Ovary (tissue), 9 donors: ENCODE measurements around the gene C1QTNF6. TPM values are rescaled to one million over a fixed set of nuclear protein-coding genes. Genes with fewer than 3 reads are reported as not detected.

Experiments
- DNase-seq, 5 donors: peaks; one replicate each; pipeline ENCODE4 v3.0.0-alpha.2; 2019 to 2020
- H3K27ac ChIP-seq, 2 donors: fragments of 200-600 bp; one replicate each; pipeline versions ENCODE4 v1.5.1 to v1.8.0; 2019 to 2022
- H3K27me3 ChIP-seq: fragments of 200-600 bp; one replicate; pipeline ENCODE4 v1.8.0; 2022
- H3K36me3 ChIP-seq: fragments of 200-600 bp; sonication (generic); one replicate; pipeline ENCODE4 v1.5.1; 2019
- H3K4me1 ChIP-seq: one replicate; pipeline ENCODE4 v1.8.1; 2013; ENCODE audit warnings: mild to moderate bottlenecking, moderate library complexity; ENCODE audit not compliant: insufficient read depth
- H3K4me3 ChIP-seq: fragments of 200-600 bp; sonication (generic); one replicate; pipeline ENCODE4 v1.5.1; 2017
- H3K9me3 ChIP-seq, 2 donors: fragments of 200-600 bp in 1 of 2; sonication (generic) in 1 of 2; one replicate each; pipeline versions ENCODE4 v1.5.1 to v1.8.1; 2013 to 2019; ENCODE audit warnings: mild to moderate bottlenecking in 1 of 2, moderate library complexity in 1 of 2
- CTCF ChIP-seq, 3 donors: fragments of 450-650 bp in 2 of 3; fragments of 200-600 bp in 1 of 3; IDR thresholded peaks; one replicate each; pipeline versions ENCODE4 v1.5.1 to v1.8.0; 2016 to 2022; ENCODE audit warnings: antibody characterized with exemption in 3 of 3, mild to moderate bottlenecking in 1 of 3
- EP300 ChIP-seq: sonication (generic); formaldehyde crosslinking; IDR thresholded peaks from one replicate; pipeline ENCODE4 v1.6.1; 2017; ENCODE audit warnings: antibody characterized with exemption
- POLR2A ChIP-seq: fragments of 450-650 bp; IDR thresholded peaks from one replicate; pipeline ENCODE4 v1.6.1; 2017; ENCODE audit warnings: antibody characterized with exemption, mild to moderate bottlenecking, moderate library complexity
- WGBS, 3 donors: extraction: QIAGEN DNeasy Blood & Tissue Kit in 1 of 3; methylation state at CpG; one replicate each; pipeline versions ENCODE4 v1.1.5 to v1.1.7; 2013 to 2017; 5-methylcytosine and 5-hydroxymethylcytosine counted together
- intact Hi-C, 4 donors: fragments of 100-400 bp; cut with DNase I; formaldehyde crosslinking; loops; one replicate each; pipeline versions ENCODE4 v1.11.0 to v1.15.1; 2022 to 2023
- polyA plus RNA-seq, 2 donors: library from polyadenylated mRNA; stranded (reverse); fragments of 200-250 nt in 1 of 2; fragments of 350-450 nt in 1 of 2; fragmentation: Illumina TruSeq in 1 of 2; extraction: RNeasy Lipid Tissue Mini Kit (QIAGEN cat#74804) in 1 of 2; gene quantifications; one replicate each; pipeline ENCODE4 v1.2.3, GENCODE V29; 2013 to 2014
- total RNA-seq, 7 donors: library from RNA; depleted of rRNA in 2 of 7; stranded (reverse); fragments of >200 nt in 2 of 7; fragmentation: NEBNext Ultra II Directional in 3 of 7; extraction: Animal tissue kit (Norgen Biotek cat#: 25700) in 3 of 7; gene quantifications; one replicate each; pipeline versions ENCODE4 v1.1.0 to v1.2.4, GENCODE V29; 2016 to 2023
- donor health status: DM: no; HTN: no; CAD: no; lungs with moderate emphysema.
- donor health status: DM: no; HTN: no; CAD: no.
- donor health status: Bipolar disorder and iron deficiency.
- donor health status: DM: yes; HTN: yes; CAD: no.
- donor health status: DM: no; HTN: no; CAD: no.
- donor health status: DM: yes; HTN: yes; CAD: no.

Gene C1QTNF6
- total and polyA plus RNA-seq, 9 donors: 4.0 to 8.5 (median 6.4) TPM

- Histone ChIP-seq H3K27me3 (no peaks in the 10 kb centered on the region), H3K36me3 (no peaks in the 10 kb centered on the region), H3K9me3 (no peaks in the 10 kb centered on the region), H3K4me3 (no peak overlapping the region), H3K4me1 (no peaks in the 10 kb centered on the region), H3K27ac (no peak overlapping the region)
- DNase-seq: no peak
- TF ChIP-seq EP300: no peak
- TF ChIP-seq CTCF (IDR thresholded peaks at IDR 0.05): no peak
- no peak for TF ChIP-seq POLR2A
- WGBS, 3 donors: 65 to 84% (median 71%) methylated on average over 4 of the region's 4 CpGs
- intact Hi-C loops: no loop called here
Measured at GRCh38 chr22:37220543-37220981, 32.5 kb upstream of the C1QTNF6 start.

- no peak for TF ChIP-seq CTCF (IDR thresholded peaks at IDR 0.05)
- TF ChIP-seq EP300: no peak
- no peak for TF ChIP-seq POLR2A
- no peak overlapping the region for H3K4me3 ChIP-seq
- 86 to 90% (median 88%) methylated on average over 6 of the region's 6 CpGs for WGBS, 3 donors
- no peaks in the 10 kb centered on the region for H3K36me3 ChIP-seq
- no peak overlapping the region for H3K27ac ChIP-seq
- H3K9me3 ChIP-seq: no peaks in the 10 kb centered on the region
- intact Hi-C loops: no loop called here
- DNase-seq: no peak
- H3K4me1 ChIP-seq: no peaks in the 10 kb centered on the region
- H3K27me3 ChIP-seq: no peaks in the 10 kb centered on the region
Measured at GRCh38 chr22:37219533-37219932, 31.5 kb upstream of the C1QTNF6 start.

- no peaks in the 10 kb centered on the region for H3K27me3 ChIP-seq
- 32 to 47% (median 38%) methylated on average over 7 of the region's 7 CpGs for WGBS, 3 donors
- no peaks in the 10 kb centered on the region for H3K9me3 ChIP-seq
- intact Hi-C loops: no loop called here
- no peaks in the 10 kb centered on the region for H3K36me3 ChIP-seq
- H3K4me1 ChIP-seq: no peaks in the 10 kb centered on the region
- DNase-seq: no peak
- no peak overlapping the region for H3K27ac ChIP-seq
- H3K4me3 ChIP-seq: no peak overlapping the region
- TF ChIP-seq POLR2A (no peak), CTCF (IDR thresholded peaks at IDR 0.05) (no peak), EP300 (no peak)
Measured at GRCh38 chr22:37218771-37219411, 30.8 kb upstream of the C1QTNF6 start.

GRCh38 chr22:37218399-37218770 is 30.3 kb upstream of the C1QTNF6 start:
- WGBS, 3 donors: 80 to 88% (median 86%) methylated on average over 6 of the region's 6 CpGs

More at GRCh38 chr22:37218399-37218770, 30.3 kb upstream of the C1QTNF6 start:
- H3K9me3 ChIP-seq: no peaks in the 10 kb centered on the region
- intact Hi-C loops: no loop called here
- H3K27me3 ChIP-seq: no peaks in the 10 kb centered on the region
- no peak for DNase-seq
- H3K27ac ChIP-seq: no peak overlapping the region
- H3K4me1 ChIP-seq: no peaks in the 10 kb centered on the region
- H3K4me3 ChIP-seq: no peak overlapping the region
- H3K36me3 ChIP-seq: no peaks in the 10 kb centered on the region
- TF ChIP-seq CTCF (IDR thresholded peaks at IDR 0.05) (no peak), POLR2A (no peak), EP300 (no peak)
